ENCODE data around the gene NQO1. TPM values are rescaled to one million over a fixed set of nuclear protein-coding genes. Genes with fewer than 3 reads are reported as not detected.

The NQO1 gene
- total and polyA plus RNA-seq, 9 of the 15 experiments (the other 6 are each of a cell fraction or from before 2014, with no cell fraction given) = 96.7 to 198 (median 122) TPM

GRCh38 chr16:69680358-69680757 lies 46.0 kb downstream of the NQO1 start:
- CTCF ChIA-PET (ENCODE audit: low intra/inter-chr PET ratio) = no interaction called here
- POLR2A ChIA-PET = no interaction called here
- no TSS peak for BruUV-seq (replicated peaks)
- TF ChIP-seq IFI16 (CRISPR knock-in tag; IDR thresholded peaks at IDR 0.05) = no peak
- TF ChIP-seq SUPT5H (IDR thresholded peaks at IDR 0.05) = no peak
- no peak for TF ChIP-seq ZNF57 (CRISPR knock-in tag; IDR thresholded peaks at IDR 0.05)
- TF ChIP-seq PHB2 (IDR thresholded peaks at IDR 0.05; ENCODE audit: low read depth) = no peak
- no peak for TF ChIP-seq RFX1 (IDR thresholded peaks at IDR 0.05)
- no peak for TF ChIP-seq CEBPG (CRISPR knock-in tag; IDR thresholded peaks at IDR 0.05)
- TF ChIP-seq CEBPG (tag; conservative IDR thresholded peaks at IDR 0.05 in 1 of 2, IDR thresholded peaks at IDR 0.05 in 1 of 2) = 0 out of 4 replicates have a peak, but pooled peaks have one; percentile 12 to 19
- TF ChIP-seq ARID1B (IDR thresholded peaks at IDR 0.05) = no peak
- no peak for TF ChIP-seq ERF (CRISPR knock-in tag; IDR thresholded peaks at IDR 0.05)
- no peak for TF ChIP-seq THRB (CRISPR knock-in tag; conservative IDR thresholded peaks at IDR 0.05)
- TF ChIP-seq ZNF239 (CRISPR knock-in tag; IDR thresholded peaks at IDR 0.05) = no peak
- TF ChIP-seq NCOR1 (IDR thresholded peaks at IDR 0.05) = no peak
- no peak for TF ChIP-seq TCFL5 (CRISPR knock-in tag; conservative IDR thresholded peaks at IDR 0.05)
- TF ChIP-seq CEBPB (tag; IDR thresholded peaks at IDR 0.05) = peak; percentile 47; the same call in 1 of the 2 replicates
- no peak for TF ChIP-seq TCF7L2 (IDR thresholded peaks at IDR 0.05; ENCODE audit: low read depth, low read length)
- no peak for TF ChIP-seq ZNF589 (CRISPR knock-in tag; IDR thresholded peaks at IDR 0.05; ENCODE audit: low read depth)
- TF ChIP-seq HMGN3 (IDR thresholded peaks at IDR 0.05; ENCODE audit: borderline replicate concordance, extremely low read depth, insufficient read length, low read depth, low read length) = no peak
- no peak for TF ChIP-seq HNRNPLL (IDR thresholded peaks at IDR 0.05; ENCODE audit: low read depth, low read length, poor library complexity, severe bottlenecking)
- TF ChIP-seq ZNF316 (IDR thresholded peaks at IDR 0.05) = peak; percentile 88
- no peak for TF ChIP-seq ZHX1 (conservative IDR thresholded peaks at IDR 0.05; ENCODE audit: low read length)
- TF ChIP-seq ZNF134 (CRISPR knock-in tag; conservative IDR thresholded peaks at IDR 0.05) = no peak
- TF ChIP-seq NBN (IDR thresholded peaks at IDR 0.05; ENCODE audit: low read depth) = no peak
- TF ChIP-seq YY1 (IDR thresholded peaks at IDR 0.05; ENCODE audit: borderline replicate concordance in 1 of 3, control insufficient read depth in 1 of 3, extremely low read depth in 1 of 3, insufficient read depth in 3 of 3, insufficient read length in 1 of 3, insufficient replicate concordance in 2 of 3, low read depth in 1 of 3, low read length in 2 of 3) = no peak

More at GRCh38 chr16:69680358-69680757, 46.0 kb downstream of the NQO1 start:
- Histone ChIP-seq H3K4me1 (replicated peaks in 1 of 2; ENCODE audit: control insufficient read depth in 2 of 2, insufficient read depth in 2 of 2, low read length in 2 of 2) (no peaks in the 10 kb centered on the region), H3K79me2 (ENCODE audit: control insufficient read depth, insufficient read depth, low read length) (no peaks in the 10 kb centered on the region), H2AFZ (ENCODE audit: low read depth, low read length) (no peak overlapping the region), H3K4me3 (no peak overlapping the region), H4K20me1 (replicated peaks; ENCODE audit: control insufficient read depth, insufficient read depth, low read length) (no peaks in the 10 kb centered on the region; the same call in 1 of the 2 replicates), H3K36me3 (ENCODE audit: control insufficient read depth, insufficient read depth, low read length) (peaks cover 57% of the 10 kb centered on the region), H3K4me2 (ENCODE audit: insufficient read depth, low read length) (no peak overlapping the region), H3K9ac (ENCODE audit: insufficient read depth in 1 of 2, low read depth in 2 of 2, low read length in 2 of 2) (no peak overlapping the region), H3K27ac (ENCODE audit: extremely low read depth, low read depth, low read length) (no peak overlapping the region), H3K9me3 (replicated peaks; ENCODE audit: control insufficient read depth, insufficient read depth, low read depth, low read length) (no peaks in the 10 kb centered on the region), H3K9me1 (ENCODE audit: control insufficient read depth, insufficient read depth, low read length) (no peaks in the 10 kb centered on the region), H3K27me3 (ENCODE audit: control insufficient read depth in 2 of 2, insufficient read depth in 2 of 2, low read length in 2 of 2) (no peaks in the 10 kb centered on the region)
- ATAC-seq = no peak
- intact Hi-C loops (cut with micrococcal nuclease) (no loop called here), in situ Hi-C loops (cut with MboI) (no loop called here)
- no peak for FAIRE-seq
- DNase-seq (ENCODE audit: extremely low read depth in 1 of 4, low spot score in 3 of 4) = no peak

Data from K562 (cell line).